Fibroblast of skin of left quadriceps (primary cell): ENCODE data around the gene PUS1.
"Not testable (repeated sequence)": the region's sequence is repeated elsewhere in the genome, so short reads cannot be mapped to it uniquely, and the experiment has no call there.

Experiments used
- DNase-seq, 2 experiments: peaks; one replicate each; pipeline ENCODE4 v3.0.0-alpha.2; 2013; ENCODE audit warnings: low read depth in 2 of 2

Gene PUS1

GRCh38 chr12:131959641-131960589 lies 30.8 kb downstream of the PUS1 start:
- no peak for DNase-seq

GRCh38 chr12:131960590-131961325 lies 31.7 kb downstream of the PUS1 start:
- not testable (repeated sequence) for DNase-seq

- DNase-seq, result not testable (repeated sequence)
Observed at GRCh38 chr12:131961328-131961727, 32.3 kb downstream of the PUS1 start.

GRCh38 chr12:131962069-131962468 lies 33.0 kb downstream of the PUS1 start:
- no peak for DNase-seq

GRCh38 chr12:131963381-131963780 lies 34.3 kb downstream of the PUS1 start:
- no peak for DNase-seq

GRCh38 chr12:131965073-131965472 lies 36.0 kb downstream of the PUS1 start:
- no peak for DNase-seq

- no peak for DNase-seq
Observed at GRCh38 chr12:131971226-131971625, 42.1 kb downstream of the PUS1 start.

GRCh38 chr12:131975228-131975627 lies 46.2 kb downstream of the PUS1 start:
- no peak for DNase-seq

GRCh38 chr12:131979606-131980005 lies 50.5 kb downstream of the PUS1 start:
- no peak for DNase-seq

- no peak for DNase-seq
Observed at GRCh38 chr12:131980263-131980662, 51.2 kb downstream of the PUS1 start.

GRCh38 chr12:131981388-131981787 lies 52.3 kb downstream of the PUS1 start:
- DNase-seq, result no peak

GRCh38 chr12:131982041-131982440 lies 53.0 kb downstream of the PUS1 start:
- DNase-seq, result no peak

GRCh38 chr12:131983026-131983425 lies 54.0 kb downstream of the PUS1 start:
- no peak for DNase-seq

GRCh38 chr12:131983554-131983953 lies 54.5 kb downstream of the PUS1 start:
- DNase-seq, result no peak

GRCh38 chr12:131984334-131984733 lies 55.3 kb downstream of the PUS1 start:
- no peak for DNase-seq

GRCh38 chr12:131985510-131985875 lies 56.4 kb downstream of the PUS1 start:
- DNase-seq, result not testable (repeated sequence)

- no peak for DNase-seq
Observed at GRCh38 chr12:131986361-131986760, 57.3 kb downstream of the PUS1 start.

- DNase-seq, result no peak
Observed at GRCh38 chr12:131986910-131987309, 57.8 kb downstream of the PUS1 start.

- no peak for DNase-seq
Observed at GRCh38 chr12:131987552-131987951, 58.5 kb downstream of the PUS1 start.

GRCh38 chr12:131988054-131988796 lies 59.1 kb downstream of the PUS1 start:
- no peak for DNase-seq

GRCh38 chr12:131989021-131989420 lies 59.9 kb downstream of the PUS1 start:
- no peak for DNase-seq
